ENCODE measurements around the gene GNS. TPM values are rescaled to one million over a fixed set of nuclear protein-coding genes. Genes with fewer than 3 reads are reported as not detected.

The GNS gene
- total RNA-seq, 1 experiment from 2014 or later, result 26.0 TPM

DNA sequence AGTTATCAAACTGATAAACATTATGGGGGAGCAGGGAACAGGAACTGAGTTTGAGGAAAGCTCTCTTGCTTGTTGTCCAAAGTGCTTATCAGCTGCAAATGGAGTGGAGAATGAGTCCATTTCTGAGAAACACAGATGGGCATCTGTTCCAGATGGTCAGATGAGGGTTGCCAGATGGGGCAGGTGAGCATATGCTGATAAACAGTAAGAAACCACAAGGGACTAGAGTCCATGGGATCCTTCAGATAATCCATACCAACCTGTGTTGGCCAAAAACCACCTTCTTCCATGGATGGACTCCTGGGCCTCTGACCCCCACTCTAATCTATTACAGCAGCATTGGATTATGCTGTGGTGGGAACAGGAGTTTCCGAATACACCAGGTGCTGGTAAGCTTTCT, 38.3 kb downstream of the GNS start:
- no peak overlapping the region for H3K9ac ChIP-seq (ENCODE audit: extremely low read depth, insufficient read length, low read length)
- no peaks in the 10 kb centered on the region for H3K79me1 ChIP-seq (ENCODE audit: insufficient read depth, low read depth, low read length, poor library complexity, severe bottlenecking)
- TF ChIP-seq, protein P1, sequence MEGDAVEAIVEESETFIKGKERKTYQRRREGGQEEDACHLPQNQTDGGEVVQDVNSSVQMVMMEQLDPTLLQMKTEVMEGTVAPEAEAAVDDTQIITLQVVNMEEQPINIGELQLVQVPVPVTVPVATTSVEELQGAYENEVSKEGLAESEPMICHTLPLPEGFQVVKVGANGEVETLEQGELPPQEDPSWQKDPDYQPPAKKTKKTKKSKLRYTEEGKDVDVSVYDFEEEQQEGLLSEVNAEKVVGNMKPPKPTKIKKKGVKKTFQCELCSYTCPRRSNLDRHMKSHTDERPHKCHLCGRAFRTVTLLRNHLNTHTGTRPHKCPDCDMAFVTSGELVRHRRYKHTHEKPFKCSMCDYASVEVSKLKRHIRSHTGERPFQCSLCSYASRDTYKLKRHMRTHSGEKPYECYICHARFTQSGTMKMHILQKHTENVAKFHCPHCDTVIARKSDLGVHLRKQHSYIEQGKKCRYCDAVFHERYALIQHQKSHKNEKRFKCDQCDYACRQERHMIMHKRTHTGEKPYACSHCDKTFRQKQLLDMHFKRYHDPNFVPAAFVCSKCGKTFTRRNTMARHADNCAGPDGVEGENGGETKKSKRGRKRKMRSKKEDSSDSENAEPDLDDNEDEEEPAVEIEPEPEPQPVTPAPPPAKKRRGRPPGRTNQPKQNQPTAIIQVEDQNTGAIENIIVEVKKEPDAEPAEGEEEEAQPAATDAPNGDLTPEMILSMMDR (conservative IDR thresholded peaks at IDR 0.05), result no peak
- H2BK20ac ChIP-seq (ENCODE audit: low read depth, low read length, poor library complexity, severe bottlenecking), result no peak overlapping the region
- no peaks in the 10 kb centered on the region for H3K23me2 ChIP-seq (ENCODE audit: insufficient read length, low read depth, low read length, poor library complexity, severe bottlenecking)
- Mint-ChIP-seq H3K9me3 (no peaks in the 10 kb centered on the region), H3K36me3 (ENCODE audit: insufficient read depth in 1 of 3, low read depth in 3 of 3) (peaks cover 6 to 48% (median 26%) of the 10 kb centered on the region in 3 experiments; a peak in 6 of 7 replicates), H3K27ac (no peak overlapping the region), H3K4me1 (no peaks in the 10 kb centered on the region), H3K4me3 (no peak overlapping the region), H3K27me3 (ENCODE audit: low read depth) (no peaks in the 10 kb centered on the region)
- H2BK5ac ChIP-seq (ENCODE audit: insufficient read length, low read length), result no peak overlapping the region
- H2AK5ac ChIP-seq (ENCODE audit: insufficient read length, low read length), result no peak overlapping the region
- H2BK15ac ChIP-seq (ENCODE audit: low read depth, low read length), result no peak overlapping the region
- WGBS (ENCODE audit: extremely low coverage, insufficient read length, low lambda C conversion rate), result no CpG with 5 or more reads among the region's 1 CpG
- no peak overlapping the region for H3K4me2 ChIP-seq (ENCODE audit: insufficient read depth, insufficient read length, low read length)
- no peak overlapping the region for H2AFZ ChIP-seq (ENCODE audit: low read length)
- H4K20me1 ChIP-seq (ENCODE audit: control insufficient read depth, insufficient read depth, insufficient read length), result no peaks in the 10 kb centered on the region
- no peaks in the 10 kb centered on the region for H3K9me3 ChIP-seq (ENCODE audit: control insufficient read depth, low read depth, low read length)
- no peak overlapping the region for H4K8ac ChIP-seq (replicated peaks; ENCODE audit: insufficient read length, low read depth, low read length)
- no peak overlapping the region for H4K5ac ChIP-seq (ENCODE audit: insufficient read length, low read depth, low read length)
- H3K14ac ChIP-seq (ENCODE audit: insufficient read depth, low read length), result no peak overlapping the region
- no peak overlapping the region for H3K27ac ChIP-seq (ENCODE audit: insufficient read length, low read depth, low read length)
- H3K18ac ChIP-seq (ENCODE audit: insufficient read length, low read depth, low read length), result no peak overlapping the region
- no peaks in the 10 kb centered on the region for H3K4me1 ChIP-seq (ENCODE audit: insufficient read depth, low read length)
- DNase-seq, result no peak
- H2BK120ac ChIP-seq (ENCODE audit: low read depth, low read length, poor library complexity, severe bottlenecking), result no peak overlapping the region
- H3K56ac ChIP-seq (ENCODE audit: insufficient read length, low read depth, low read length), result no peak overlapping the region
- no peaks in the 10 kb centered on the region for H3K79me2 ChIP-seq (ENCODE audit: insufficient read depth, low read length)
- no peak overlapping the region for H2BK12ac ChIP-seq (ENCODE audit: insufficient read length, low read depth, low read length)
- H3K27me3 ChIP-seq (ENCODE audit: insufficient read depth, low read length), result no peaks in the 10 kb centered on the region
- no peak overlapping the region for H4K91ac ChIP-seq (ENCODE audit: insufficient read length, low read depth, low read length)
- H3K4ac ChIP-seq (ENCODE audit: low read depth, low read length), result no peak overlapping the region
- no peak overlapping the region for H3T11ph ChIP-seq (ENCODE audit: low read length)
- H3K23ac ChIP-seq (ENCODE audit: insufficient read length, low read depth, low read length), result no peak overlapping the region
